ENCODE results near the gene FSTL1. TPM values are rescaled to one million over a fixed set of nuclear protein-coding genes. Genes with fewer than 3 reads are reported as not detected.

Gene FSTL1
- total and polyA plus RNA-seq, 2 donors (not counting 1 experiment from before 2014, with no cell fraction given): 0.15 TPM; not detected in 1

DNA sequence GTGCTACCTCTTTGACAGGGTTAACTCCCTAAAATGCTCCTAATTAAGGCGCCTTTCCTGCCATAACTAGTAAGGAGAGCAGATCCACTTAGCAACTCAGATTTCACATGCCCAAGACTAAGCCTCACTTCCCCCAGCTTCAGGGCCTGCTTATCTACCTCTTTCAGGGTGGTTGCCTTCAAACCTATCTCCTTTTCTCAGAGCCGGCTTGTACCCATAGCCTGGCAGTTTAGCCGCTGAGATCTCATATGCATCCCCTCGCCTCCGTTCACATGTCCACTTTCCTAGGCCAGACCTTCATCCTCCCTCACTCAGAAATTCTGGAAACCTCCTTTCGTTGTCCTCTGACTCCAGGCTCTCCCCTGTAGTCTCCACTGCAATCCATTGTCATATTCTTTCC, 1.0 kb upstream of the FSTL1 start:
- no peak overlapping the region for H3K4me3 ChIP-seq (ENCODE audit: control extremely low read depth in 1 of 5, extremely low read depth in 1 of 5, insufficient read depth in 1 of 5, low read depth in 2 of 5, low read length in 4 of 5)
- no peaks in the 10 kb centered on the region for H3K36me3 ChIP-seq (replicated peaks in 1 of 2; ENCODE audit: control extremely low read depth in 1 of 2, control insufficient read depth in 1 of 2, extremely low read depth in 1 of 2, insufficient read depth in 2 of 2, low read length in 1 of 2)
- WGBS (ENCODE audit: insufficient coverage): 83% methylated on average over 6 of the region's 6 CpGs
- POLR2A ChIA-PET: no interaction called here
- peaks cover 0 to 51% (median 17%) of the 10 kb centered on the region in 4 experiments for H3K27me3 ChIP-seq (replicated peaks in 1 of 4; ENCODE audit: control extremely low read depth in 1 of 4, control insufficient read depth in 3 of 4, insufficient read depth in 4 of 4, low read length in 3 of 4)
- Mint-ChIP-seq H3K27me3 (peaks cover 52% of the 10 kb centered on the region), H3K4me3 (peak overlapping the region; percentile 60), H3K9me3 (ENCODE audit: insufficient read depth) (peaks cover 3% of the 10 kb centered on the region), H3K4me1 (peaks cover 18% of the 10 kb centered on the region), H3K27ac (no peak overlapping the region)
- H3K9me3 ChIP-seq (ENCODE audit: control extremely low read depth in 1 of 3, control insufficient read depth in 2 of 3, insufficient read depth in 1 of 3, low read length in 2 of 3): peaks cover 3 to 4% (median 3%) of the 10 kb centered on the region in 3 donors
- no peak overlapping the region for H3K27ac ChIP-seq (ENCODE audit: low read length in 2 of 2)
- DNase-seq (no peak), ATAC-seq (ENCODE audit: low read depth) (no peak)
- CTCF ChIA-PET: no interaction called here
- no peaks in the 10 kb centered on the region for H3K79me2 ChIP-seq (ENCODE audit: control insufficient read depth, insufficient read depth, low read length)
- H4K20me1 ChIP-seq (ENCODE audit: control insufficient read depth, insufficient read depth, low read length, poor library complexity, severe bottlenecking): no peaks in the 10 kb centered on the region
- H3K4me1 ChIP-seq (ENCODE audit: control insufficient read depth in 2 of 2, insufficient read depth in 2 of 2, low read length in 2 of 2): peaks cover 5 to 14% of the 10 kb centered on the region in 2 donors
- H3K4me2 ChIP-seq (replicated peaks; ENCODE audit: low read depth, low read length, poor library complexity, severe bottlenecking): no peak overlapping the region
- TF ChIP-seq, protein P1, sequence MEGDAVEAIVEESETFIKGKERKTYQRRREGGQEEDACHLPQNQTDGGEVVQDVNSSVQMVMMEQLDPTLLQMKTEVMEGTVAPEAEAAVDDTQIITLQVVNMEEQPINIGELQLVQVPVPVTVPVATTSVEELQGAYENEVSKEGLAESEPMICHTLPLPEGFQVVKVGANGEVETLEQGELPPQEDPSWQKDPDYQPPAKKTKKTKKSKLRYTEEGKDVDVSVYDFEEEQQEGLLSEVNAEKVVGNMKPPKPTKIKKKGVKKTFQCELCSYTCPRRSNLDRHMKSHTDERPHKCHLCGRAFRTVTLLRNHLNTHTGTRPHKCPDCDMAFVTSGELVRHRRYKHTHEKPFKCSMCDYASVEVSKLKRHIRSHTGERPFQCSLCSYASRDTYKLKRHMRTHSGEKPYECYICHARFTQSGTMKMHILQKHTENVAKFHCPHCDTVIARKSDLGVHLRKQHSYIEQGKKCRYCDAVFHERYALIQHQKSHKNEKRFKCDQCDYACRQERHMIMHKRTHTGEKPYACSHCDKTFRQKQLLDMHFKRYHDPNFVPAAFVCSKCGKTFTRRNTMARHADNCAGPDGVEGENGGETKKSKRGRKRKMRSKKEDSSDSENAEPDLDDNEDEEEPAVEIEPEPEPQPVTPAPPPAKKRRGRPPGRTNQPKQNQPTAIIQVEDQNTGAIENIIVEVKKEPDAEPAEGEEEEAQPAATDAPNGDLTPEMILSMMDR (IDR thresholded peaks at IDR 0.05): no peak
- TF ChIP-seq EZH2 (IDR thresholded peaks at IDR 0.05; ENCODE audit: borderline replicate concordance, insufficient read depth, low read depth, low read length, poor library complexity, severe bottlenecking): no peak
- H3K9ac ChIP-seq (ENCODE audit: low read length): no peak overlapping the region
- H2AFZ ChIP-seq (ENCODE audit: insufficient read depth, low read depth, low read length, poor library complexity, severe bottlenecking): no peak overlapping the region
- intact Hi-C loops (cut with micrococcal nuclease): no loop called here

DNA sequence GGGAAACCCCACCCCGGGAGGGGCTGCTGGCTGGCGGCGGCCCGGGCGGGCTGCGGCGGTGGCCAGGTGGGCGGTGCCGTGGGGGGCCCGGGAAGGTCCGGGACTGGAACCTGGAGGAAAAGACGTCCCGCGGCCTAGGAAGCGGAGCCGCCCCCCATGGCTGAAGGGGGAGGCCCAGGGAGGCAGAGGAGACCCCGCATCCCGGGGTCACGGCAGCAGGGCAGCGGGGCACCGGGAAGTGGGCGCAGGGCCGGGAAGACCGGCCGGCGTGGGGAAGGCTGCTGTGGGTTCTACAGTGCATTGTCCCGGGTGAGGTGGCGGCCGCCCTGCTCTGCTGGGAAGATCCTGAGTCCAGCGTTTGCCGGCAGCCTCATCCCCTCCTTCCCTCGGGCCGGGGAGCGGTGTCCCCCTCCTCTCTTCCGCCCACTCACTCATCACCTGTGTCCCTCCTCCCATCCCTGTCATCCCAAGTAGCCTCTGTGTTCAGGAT, 525 bp upstream of the FSTL1 start:
- H3K4me1 ChIP-seq (ENCODE audit: control insufficient read depth in 2 of 2, insufficient read depth in 2 of 2, low read length in 2 of 2): peaks cover 5 to 14% of the 10 kb centered on the region in 2 donors
- Mint-ChIP-seq H3K4me1 (peaks cover 18% of the 10 kb centered on the region), H3K4me3 (peak overlapping the region; percentile 60), H3K27ac (no peak overlapping the region), H3K27me3 (peaks cover 55% of the 10 kb centered on the region), H3K9me3 (ENCODE audit: insufficient read depth) (peaks cover 3% of the 10 kb centered on the region)
- H2AFZ ChIP-seq (ENCODE audit: insufficient read depth, low read depth, low read length, poor library complexity, severe bottlenecking): peak overlapping the region; percentile 68
- H4K20me1 ChIP-seq (ENCODE audit: control insufficient read depth, insufficient read depth, low read length, poor library complexity, severe bottlenecking): no peaks in the 10 kb centered on the region
- peaks cover 3 to 4% (median 3%) of the 10 kb centered on the region in 3 donors for H3K9me3 ChIP-seq (ENCODE audit: control extremely low read depth in 1 of 3, control insufficient read depth in 2 of 3, insufficient read depth in 1 of 3, low read length in 2 of 3)
- peak overlapping the region in 1 of 5 experiments; percentile 50 for H3K4me3 ChIP-seq (ENCODE audit: control extremely low read depth in 1 of 5, extremely low read depth in 1 of 5, insufficient read depth in 1 of 5, low read depth in 2 of 5, low read length in 4 of 5)
- H3K9ac ChIP-seq (ENCODE audit: low read length): peak overlapping the region; percentile 57
- ChIA-PET POLR2A (no interaction called here), CTCF (no interaction called here)
- H3K79me2 ChIP-seq (ENCODE audit: control insufficient read depth, insufficient read depth, low read length): no peaks in the 10 kb centered on the region
- TF ChIP-seq, protein P1 (IDR thresholded peaks at IDR 0.05): no peak
- no peak for TF ChIP-seq EZH2 (IDR thresholded peaks at IDR 0.05; ENCODE audit: borderline replicate concordance, insufficient read depth, low read depth, low read length, poor library complexity, severe bottlenecking)
- no peak for DNase-seq
- H3K27ac ChIP-seq (ENCODE audit: low read length in 2 of 2): no peak overlapping the region
- intact Hi-C loops (cut with micrococcal nuclease): no loop called here
- ATAC-seq (ENCODE audit: low read depth): no peak
- H3K36me3 ChIP-seq (replicated peaks in 1 of 2; ENCODE audit: control extremely low read depth in 1 of 2, control insufficient read depth in 1 of 2, extremely low read depth in 1 of 2, insufficient read depth in 2 of 2, low read length in 1 of 2): no peaks in the 10 kb centered on the region
- H3K27me3 ChIP-seq (replicated peaks in 1 of 4; ENCODE audit: control extremely low read depth in 1 of 4, control insufficient read depth in 3 of 4, insufficient read depth in 4 of 4, low read length in 3 of 4): peaks cover 0 to 51% (median 17%) of the 10 kb centered on the region in 4 experiments
- H3K4me2 ChIP-seq (replicated peaks; ENCODE audit: low read depth, low read length, poor library complexity, severe bottlenecking): peak overlapping the region; percentile 84
- 36% methylated on average over 35 of the region's 35 CpGs for WGBS (ENCODE audit: insufficient coverage)

Measured in B cell (primary cell).